ENCODE measurements around the gene SMARCA4.
"Not testable (repeated sequence)": the region's sequence is repeated elsewhere in the genome, so short reads cannot be mapped to it uniquely, and the experiment has no call there.

The SMARCA4 gene

GRCh38 chr19:10986301-10987127, 25.7 kb downstream of the SMARCA4 start:
- no peak for FAIRE-seq
- TF ChIP-seq POLR2AphosphoS5 (IDR thresholded peaks at IDR 0.05; ENCODE audit: low read depth, low read length) (no peak), TAF1 (IDR thresholded peaks at IDR 0.05; ENCODE audit: borderline replicate concordance, low read depth, low read length) (no peak), POLR2A (IDR thresholded peaks at IDR 0.05; ENCODE audit: low read depth, low read length) (no peak)
- DNase-seq (ENCODE audit: insufficient read length) = no peak

- TF ChIP-seq TAF1 (IDR thresholded peaks at IDR 0.05; ENCODE audit: borderline replicate concordance, low read depth, low read length) (no peak), POLR2AphosphoS5 (IDR thresholded peaks at IDR 0.05; ENCODE audit: low read depth, low read length) (no peak), POLR2A (IDR thresholded peaks at IDR 0.05; ENCODE audit: low read depth, low read length) (no peak)
- no peak for FAIRE-seq
- no peak for DNase-seq (ENCODE audit: insufficient read length)
Measured at GRCh38 chr19:10987571-10988297, 26.9 kb downstream of the SMARCA4 start.

- DNase-seq (ENCODE audit: insufficient read length) = no peak
- no peak for FAIRE-seq
- no peak for TF ChIP-seq POLR2A (IDR thresholded peaks at IDR 0.05; ENCODE audit: low read depth, low read length)
- TF ChIP-seq POLR2AphosphoS5 (IDR thresholded peaks at IDR 0.05; ENCODE audit: low read depth, low read length) = no peak
- no peak for TF ChIP-seq TAF1 (IDR thresholded peaks at IDR 0.05; ENCODE audit: borderline replicate concordance, low read depth, low read length)
Measured at GRCh38 chr19:10988380-10988779, 27.6 kb downstream of the SMARCA4 start.

- DNase-seq (ENCODE audit: insufficient read length) (no peak), FAIRE-seq (no peak)
- TF ChIP-seq POLR2AphosphoS5 (IDR thresholded peaks at IDR 0.05; ENCODE audit: low read depth, low read length) = no peak
- TF ChIP-seq TAF1 (IDR thresholded peaks at IDR 0.05; ENCODE audit: borderline replicate concordance, low read depth, low read length) = no peak
- TF ChIP-seq POLR2A (IDR thresholded peaks at IDR 0.05; ENCODE audit: low read depth, low read length) = no peak
Measured at GRCh38 chr19:10988921-10989320, 28.1 kb downstream of the SMARCA4 start.

- TF ChIP-seq TAF1 (IDR thresholded peaks at IDR 0.05; ENCODE audit: borderline replicate concordance, low read depth, low read length) (no peak), POLR2A (IDR thresholded peaks at IDR 0.05; ENCODE audit: low read depth, low read length) (no peak), POLR2AphosphoS5 (IDR thresholded peaks at IDR 0.05; ENCODE audit: low read depth, low read length) (no peak)
- FAIRE-seq = no peak
Measured at GRCh38 chr19:10991076-10991475, 30.2 kb downstream of the SMARCA4 start.

GRCh38 chr19:10991521-10992081, 30.8 kb downstream of the SMARCA4 start:
- no peak for FAIRE-seq
- no peak for DNase-seq (ENCODE audit: insufficient read length)
- TF ChIP-seq POLR2A (IDR thresholded peaks at IDR 0.05; ENCODE audit: low read depth, low read length) (no peak), TAF1 (IDR thresholded peaks at IDR 0.05; ENCODE audit: borderline replicate concordance, low read depth, low read length) (no peak), POLR2AphosphoS5 (IDR thresholded peaks at IDR 0.05; ENCODE audit: low read depth, low read length) (no peak)

More at GRCh38 chr19:10991076-10991475, 30.2 kb downstream of the SMARCA4 start:
- DNase-seq (ENCODE audit: insufficient read length) = no peak

GRCh38 chr19:10992174-10992573, 31.3 kb downstream of the SMARCA4 start:
- FAIRE-seq; DNase-seq (ENCODE audit: insufficient read length): not testable (repeated sequence)

- FAIRE-seq = no peak
- DNase-seq (ENCODE audit: insufficient read length) = no peak
Measured at GRCh38 chr19:10995926-10996600, 35.2 kb downstream of the SMARCA4 start.

GRCh38 chr19:10998045-10998533, 37.3 kb downstream of the SMARCA4 start:
- no peak for FAIRE-seq
- DNase-seq (ENCODE audit: insufficient read length) = no peak
- no peak for TF ChIP-seq TAF1 (IDR thresholded peaks at IDR 0.05; ENCODE audit: borderline replicate concordance, low read depth, low read length)
- no peak for TF ChIP-seq POLR2A (IDR thresholded peaks at IDR 0.05; ENCODE audit: low read depth, low read length)
- no peak for TF ChIP-seq POLR2AphosphoS5 (IDR thresholded peaks at IDR 0.05; ENCODE audit: low read depth, low read length)

More at GRCh38 chr19:10995926-10996600, 35.2 kb downstream of the SMARCA4 start:
- TF ChIP-seq POLR2A (IDR thresholded peaks at IDR 0.05; ENCODE audit: low read depth, low read length) (no peak), TAF1 (IDR thresholded peaks at IDR 0.05; ENCODE audit: borderline replicate concordance, low read depth, low read length) (no peak), POLR2AphosphoS5 (IDR thresholded peaks at IDR 0.05; ENCODE audit: low read depth, low read length) (no peak)

- no peak for TF ChIP-seq POLR2AphosphoS5 (IDR thresholded peaks at IDR 0.05; ENCODE audit: low read depth, low read length)
- TF ChIP-seq POLR2A (IDR thresholded peaks at IDR 0.05; ENCODE audit: low read depth, low read length) = no peak
- no peak for TF ChIP-seq TAF1 (IDR thresholded peaks at IDR 0.05; ENCODE audit: borderline replicate concordance, low read depth, low read length)
- FAIRE-seq (no peak), DNase-seq (ENCODE audit: insufficient read length) (no peak)
Measured at GRCh38 chr19:10998666-10999065, 37.8 kb downstream of the SMARCA4 start.

GRCh38 chr19:11005521-11005920, 44.7 kb downstream of the SMARCA4 start:
- FAIRE-seq (no peak), DNase-seq (ENCODE audit: insufficient read length) (no peak)
- TF ChIP-seq TAF1 (IDR thresholded peaks at IDR 0.05; ENCODE audit: borderline replicate concordance, low read depth, low read length) = no peak
- TF ChIP-seq POLR2AphosphoS5 (IDR thresholded peaks at IDR 0.05; ENCODE audit: low read depth, low read length) = no peak
- no peak for TF ChIP-seq POLR2A (IDR thresholded peaks at IDR 0.05; ENCODE audit: low read depth, low read length)
